WERI-Rb-1 (cell line): Measurements from ENCODE around the gene AKIP1.
"Not testable (repeated sequence)": the region's sequence is repeated elsewhere in the genome, so short reads cannot be mapped to it uniquely, and the experiment has no call there.

Source experiments
- DNase-seq: peaks from one replicate; pipeline ENCODE4 v3.0.0-alpha.2; 2020
- H3K27ac ChIP-seq: fragments of 250-450 bp; sonication (Bioruptor Pico); 2 replicates; pipeline ENCODE4 v1.5.1; 2020; ENCODE audit warnings: mild to moderate bottlenecking, moderate library complexity
- H3K27me3 ChIP-seq: fragments of 250-450 bp; sonication (Bioruptor Pico); 2 replicates; pipeline ENCODE4 v1.5.1; 2021; ENCODE audit warnings: mild to moderate bottlenecking, low read depth, moderate library complexity; ENCODE audit not compliant: insufficient read depth, severe bottlenecking
- H3K36me3 ChIP-seq: fragments of 250-450 bp; sonication (Bioruptor Pico); 2 replicates; pipeline ENCODE4 v1.5.1; 2020; ENCODE audit warnings: mild to moderate bottlenecking, moderate library complexity
- H3K4me3 ChIP-seq: 2 replicates; pipeline ENCODE4 v1.5.1; 2011; ENCODE audit warnings: low read depth, mild to moderate bottlenecking, control low read depth, low read length
- H3K9me3 ChIP-seq: fragments of 250-450 bp; sonication (Bioruptor Pico); 2 replicates; pipeline ENCODE4 v1.5.1; 2021; ENCODE audit warnings: mild to moderate bottlenecking, moderate library complexity; ENCODE audit not compliant: severe bottlenecking
- TF ChIP-seq, protein P1 (sequence below): IDR thresholded peaks from 2 replicates; pipeline ENCODE4 v1.5.1; 2011; ENCODE audit warnings: low read depth, mild to moderate bottlenecking, control low read depth, inconsistent platforms, low read length

Gene AKIP1

DNA sequence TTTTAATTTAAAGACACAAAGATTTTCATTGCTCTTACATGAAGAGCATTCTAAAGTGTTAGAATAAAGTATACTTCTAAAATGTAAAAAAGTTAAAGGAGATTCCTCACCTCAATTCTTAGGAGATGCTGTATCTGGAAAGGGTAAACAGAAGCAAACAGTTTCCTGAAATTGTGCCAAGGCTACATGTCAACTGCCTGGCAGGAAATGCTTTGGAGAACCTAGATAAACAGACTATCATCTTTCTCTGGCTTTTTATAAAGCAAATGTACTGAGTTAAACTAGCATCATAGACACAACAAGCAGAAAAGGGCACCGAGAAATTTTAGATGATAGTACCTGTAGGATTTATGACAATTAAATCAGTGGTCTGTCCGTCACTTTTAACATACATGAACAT, 24.7 kb upstream of the AKIP1 start:
- DNase-seq = no peak

DNA sequence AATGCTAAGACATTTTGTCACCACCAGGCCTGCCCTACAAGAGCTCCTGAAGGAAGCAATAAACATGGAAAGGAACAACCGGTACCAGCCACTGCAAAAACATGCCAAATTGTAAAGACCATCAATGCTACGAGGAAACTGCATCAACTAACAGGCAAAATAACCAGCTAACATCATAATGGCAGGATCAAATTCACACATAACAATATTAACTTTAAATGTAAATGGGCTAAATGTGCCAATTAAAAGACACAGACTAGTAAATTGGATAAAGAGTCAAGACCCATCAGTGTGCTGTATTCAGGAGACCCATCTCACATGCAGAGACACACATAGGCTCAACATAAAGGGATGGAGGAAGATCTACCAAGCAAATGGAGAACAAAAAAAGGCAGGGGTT, 19.8 kb upstream of the AKIP1 start:
- not testable (repeated sequence) for H3K4me3 ChIP-seq, DNase-seq, H3K36me3 ChIP-seq, H3K27ac ChIP-seq, H3K27me3 ChIP-seq, H3K9me3 ChIP-seq

More for the DNA sequence above, 24.7 kb upstream of the AKIP1 start:
- Histone ChIP-seq H3K4me3 (no peak overlapping the region), H3K27me3 (no peaks in the 10 kb centered on the region), H3K36me3 (no peaks in the 10 kb centered on the region), H3K9me3 (peaks cover 3% of the 10 kb centered on the region), H3K27ac (no peak overlapping the region)
- TF ChIP-seq, protein P1, sequence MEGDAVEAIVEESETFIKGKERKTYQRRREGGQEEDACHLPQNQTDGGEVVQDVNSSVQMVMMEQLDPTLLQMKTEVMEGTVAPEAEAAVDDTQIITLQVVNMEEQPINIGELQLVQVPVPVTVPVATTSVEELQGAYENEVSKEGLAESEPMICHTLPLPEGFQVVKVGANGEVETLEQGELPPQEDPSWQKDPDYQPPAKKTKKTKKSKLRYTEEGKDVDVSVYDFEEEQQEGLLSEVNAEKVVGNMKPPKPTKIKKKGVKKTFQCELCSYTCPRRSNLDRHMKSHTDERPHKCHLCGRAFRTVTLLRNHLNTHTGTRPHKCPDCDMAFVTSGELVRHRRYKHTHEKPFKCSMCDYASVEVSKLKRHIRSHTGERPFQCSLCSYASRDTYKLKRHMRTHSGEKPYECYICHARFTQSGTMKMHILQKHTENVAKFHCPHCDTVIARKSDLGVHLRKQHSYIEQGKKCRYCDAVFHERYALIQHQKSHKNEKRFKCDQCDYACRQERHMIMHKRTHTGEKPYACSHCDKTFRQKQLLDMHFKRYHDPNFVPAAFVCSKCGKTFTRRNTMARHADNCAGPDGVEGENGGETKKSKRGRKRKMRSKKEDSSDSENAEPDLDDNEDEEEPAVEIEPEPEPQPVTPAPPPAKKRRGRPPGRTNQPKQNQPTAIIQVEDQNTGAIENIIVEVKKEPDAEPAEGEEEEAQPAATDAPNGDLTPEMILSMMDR = no peak

DNA sequence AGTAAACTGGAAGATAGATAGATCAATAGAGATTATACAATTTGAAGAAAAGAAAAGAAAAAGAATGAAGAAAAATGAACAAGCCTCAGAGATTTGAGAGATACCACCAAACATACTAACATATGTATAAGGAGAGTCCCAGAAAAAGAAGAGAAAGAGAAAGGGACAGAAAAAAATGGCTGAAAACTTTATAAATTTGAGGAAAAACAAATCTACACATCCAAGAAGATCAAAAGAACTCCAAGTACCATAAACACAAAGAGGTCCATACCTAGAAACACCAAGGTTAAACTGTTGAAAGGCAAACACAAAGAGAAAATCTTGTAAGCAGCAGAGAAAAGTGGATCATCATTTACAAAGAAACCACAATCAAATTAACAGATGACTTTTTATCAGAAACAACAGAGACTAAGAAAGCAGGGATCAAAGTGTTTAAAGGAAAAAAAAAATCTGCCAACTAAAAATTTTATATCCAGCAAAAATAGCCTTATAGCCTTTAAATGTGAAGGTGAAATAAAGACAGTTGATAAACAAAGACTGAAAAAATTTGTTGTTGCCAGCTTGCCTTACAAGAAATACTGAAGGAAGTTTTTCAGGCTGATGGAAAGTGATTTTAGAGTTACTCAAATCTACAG, 11.8 kb upstream of the AKIP1 start:
- no peaks in the 10 kb centered on the region for H3K36me3 ChIP-seq
- TF ChIP-seq, protein P1 = no peak

DNA sequence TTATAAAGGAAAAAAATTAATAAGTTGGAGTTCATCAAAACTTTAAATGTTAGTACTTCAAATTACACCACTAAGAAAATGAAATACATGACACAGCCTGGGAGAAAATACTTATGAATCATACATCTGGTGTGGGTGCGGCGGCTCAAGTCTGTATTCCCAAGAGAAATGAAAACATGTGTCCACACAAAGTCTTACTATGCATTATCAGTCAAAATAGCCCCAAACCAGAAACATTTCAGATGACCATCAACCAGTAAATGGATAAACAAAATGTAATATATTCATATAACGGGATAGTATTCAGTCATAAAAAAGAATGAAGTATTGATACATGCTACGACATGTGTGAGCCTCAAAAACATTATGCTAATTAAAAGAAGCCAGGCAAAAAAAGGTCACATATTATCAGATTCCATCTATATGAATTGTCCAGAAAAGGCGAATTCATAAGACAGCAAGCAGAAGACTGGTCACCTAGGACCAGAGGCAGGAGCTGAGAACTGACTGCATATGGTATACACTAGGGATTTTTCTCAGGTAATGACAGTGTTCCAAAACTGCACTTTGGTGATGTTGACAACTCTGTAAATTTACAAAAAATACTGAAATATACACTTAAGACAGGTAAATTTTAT, 5.3 kb upstream of the AKIP1 start:
- no peaks in the 10 kb centered on the region for H3K36me3 ChIP-seq
- DNase-seq = no peak
- H3K27me3 ChIP-seq = no peaks in the 10 kb centered on the region
- TF ChIP-seq, protein P1 = no peak
- no peaks in the 10 kb centered on the region for H3K9me3 ChIP-seq
- H3K4me3 ChIP-seq = no peak overlapping the region
- no peak overlapping the region for H3K27ac ChIP-seq

More for the DNA sequence above, 11.8 kb upstream of the AKIP1 start:
- Histone ChIP-seq H3K4me3 (no peak overlapping the region), H3K27me3 (no peaks in the 10 kb centered on the region), H3K27ac (no peak overlapping the region), H3K9me3 (no peaks in the 10 kb centered on the region)
- no peak for DNase-seq

DNA sequence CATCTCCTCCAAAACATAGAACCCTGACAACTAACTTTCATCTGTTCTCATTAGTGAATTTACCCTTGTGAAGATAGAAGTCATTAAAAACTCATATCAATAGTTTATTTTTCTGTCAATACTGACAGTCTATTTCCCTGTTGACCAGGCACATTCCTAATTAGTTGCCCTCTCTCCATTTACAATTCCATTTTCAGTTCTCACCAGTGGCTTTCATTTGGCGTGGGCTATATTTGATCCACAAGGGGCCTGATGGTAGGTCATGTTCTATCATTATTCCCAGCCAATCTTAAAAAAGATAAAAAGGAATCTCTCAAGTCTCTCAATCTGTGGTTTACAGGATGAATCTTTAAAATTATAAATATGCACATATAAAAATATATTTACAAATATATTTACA, 3.9 kb upstream of the AKIP1 start:
- Histone ChIP-seq H3K27me3 (no peaks in the 10 kb centered on the region), H3K9me3 (no peaks in the 10 kb centered on the region), H3K27ac (no peak overlapping the region), H3K36me3 (peaks cover 2% of the 10 kb centered on the region; the same call in 1 of the 2 replicates), H3K4me3 (no peak overlapping the region)
- TF ChIP-seq, protein P1 = no peak
- DNase-seq = no peak

DNA sequence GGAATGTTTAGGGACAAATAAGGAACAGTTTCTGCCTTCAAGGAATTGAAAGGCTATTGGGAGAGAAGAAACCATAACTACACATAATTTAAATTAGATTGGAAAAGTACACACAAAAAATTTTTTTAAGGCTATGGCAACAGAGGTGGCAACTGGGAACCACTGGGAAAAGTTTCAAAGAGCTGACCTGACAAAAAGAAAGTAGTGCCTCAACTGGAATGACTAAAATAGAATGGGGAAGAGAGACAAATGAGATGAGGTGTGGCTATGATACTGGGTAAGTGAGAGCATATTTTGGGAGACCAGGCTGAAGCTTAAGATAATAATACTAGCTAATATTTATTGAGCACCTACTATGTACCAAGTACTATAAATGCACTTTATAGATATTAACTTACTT, 2.9 kb upstream of the AKIP1 start:
- peaks cover 3% of the 10 kb centered on the region for H3K36me3 ChIP-seq
- no peaks in the 10 kb centered on the region for H3K9me3 ChIP-seq
- H3K27ac ChIP-seq = no peak overlapping the region
- TF ChIP-seq, protein P1 = no peak
- H3K4me3 ChIP-seq = no peak overlapping the region
- no peaks in the 10 kb centered on the region for H3K27me3 ChIP-seq
- DNase-seq = no peak
